TTC549 (cell line): ENCODE data around the gene BEND6.

Source experiments
- FAIRE-seq: peaks from 2 replicates; lab custom pipeline; 2012; peaks lifted over from hg19 to GRCh38; lab: Jason Lieb, UNC

Gene BEND6, protein sequence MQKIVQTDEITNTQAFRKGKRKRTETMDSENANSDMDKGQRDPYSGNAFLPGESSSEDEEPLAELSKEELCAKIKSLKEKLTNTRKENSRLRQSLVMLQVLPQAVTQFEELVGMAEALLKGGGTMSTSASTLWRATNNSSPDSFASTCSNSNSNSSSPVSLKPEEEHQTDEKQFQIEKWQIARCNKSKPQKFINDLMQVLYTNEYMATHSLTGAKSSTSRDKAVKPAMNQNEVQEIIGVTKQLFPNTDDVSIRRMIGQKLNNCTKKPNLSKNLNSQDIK

DNA sequence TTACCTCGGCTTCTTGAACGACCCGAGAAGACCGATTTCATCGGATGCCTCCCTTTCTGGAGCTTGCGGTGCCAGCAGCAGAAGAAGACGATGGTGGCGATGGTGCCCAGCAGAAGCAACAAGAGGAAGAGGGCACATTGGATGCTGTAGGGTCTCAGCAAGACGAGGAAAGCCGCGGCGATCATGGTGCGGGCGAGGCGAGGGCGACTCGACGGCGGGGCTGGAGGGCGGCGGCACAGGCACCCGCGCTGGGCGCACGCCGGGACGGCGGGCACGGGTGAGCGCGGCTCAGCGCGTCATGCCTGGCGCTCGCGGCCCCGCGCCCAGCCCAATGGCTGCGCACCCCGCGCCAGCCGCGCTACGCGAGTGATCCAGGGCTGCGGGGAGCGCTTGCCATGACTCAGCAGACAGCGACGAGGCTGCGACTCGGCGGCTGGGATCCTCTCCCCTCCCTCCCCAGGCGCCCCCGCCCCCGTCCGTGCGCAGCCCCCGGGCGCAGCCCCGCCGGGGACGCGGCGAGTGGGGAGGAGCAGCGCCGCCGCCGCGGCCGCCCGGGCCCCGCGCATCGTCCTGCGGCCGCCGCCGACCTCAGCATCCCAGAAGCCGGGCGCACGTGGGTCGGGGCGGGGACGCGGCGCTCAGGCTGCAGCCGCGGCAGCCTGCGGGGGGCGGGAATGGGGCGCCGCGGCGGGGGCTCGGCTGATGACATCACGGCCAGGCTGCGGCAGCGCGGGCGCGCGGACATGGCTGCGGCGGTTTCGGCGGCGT is at the start of gene BEND6:
Gene BEND6, plus strand, starts transcription at position 705 of the 768 bp plus-strand sequence. CDS start 26,704 bp downstream, outside the sequence.
- no peak for FAIRE-seq

DNA sequence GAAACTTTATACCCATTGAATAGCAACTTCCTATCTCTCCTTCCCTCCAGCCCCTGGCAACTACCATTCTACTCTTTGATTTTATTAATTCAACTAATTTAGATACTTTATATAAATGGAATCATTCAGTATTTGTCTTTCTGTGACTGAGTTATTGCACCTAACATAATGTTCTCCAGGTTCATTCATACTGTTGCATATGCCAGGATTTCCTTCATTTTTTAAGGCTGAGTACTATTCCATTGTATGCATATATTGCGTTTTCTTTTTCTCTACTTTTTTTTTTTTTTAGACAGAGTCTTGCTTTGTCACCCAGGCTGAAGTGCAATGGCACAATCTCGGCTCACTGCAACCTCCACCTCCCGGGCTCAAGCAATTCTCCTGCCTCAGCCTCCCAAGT is 49.5 kb upstream of the BEND6 start:
- FAIRE-seq: no peak

DNA sequence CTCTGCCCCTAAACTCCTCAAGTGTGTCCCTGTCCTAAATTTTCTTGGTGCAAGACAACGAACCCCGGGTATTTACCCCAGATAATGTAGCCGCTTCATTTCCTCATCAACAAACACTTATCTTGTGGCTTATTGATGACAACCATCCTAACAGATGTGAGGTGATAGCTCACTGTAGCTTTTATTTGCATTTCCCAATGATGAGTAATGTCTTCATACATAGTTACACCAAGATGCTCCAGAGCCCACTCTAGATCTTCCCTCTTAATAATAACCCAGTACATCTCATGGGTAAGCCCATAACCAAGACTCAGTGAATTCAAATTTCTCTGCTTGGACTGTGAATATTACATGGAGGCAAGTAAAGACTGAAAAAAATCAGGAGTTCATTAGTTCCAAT is 48.2 kb upstream of the BEND6 start:
- FAIRE-seq: no peak

DNA sequence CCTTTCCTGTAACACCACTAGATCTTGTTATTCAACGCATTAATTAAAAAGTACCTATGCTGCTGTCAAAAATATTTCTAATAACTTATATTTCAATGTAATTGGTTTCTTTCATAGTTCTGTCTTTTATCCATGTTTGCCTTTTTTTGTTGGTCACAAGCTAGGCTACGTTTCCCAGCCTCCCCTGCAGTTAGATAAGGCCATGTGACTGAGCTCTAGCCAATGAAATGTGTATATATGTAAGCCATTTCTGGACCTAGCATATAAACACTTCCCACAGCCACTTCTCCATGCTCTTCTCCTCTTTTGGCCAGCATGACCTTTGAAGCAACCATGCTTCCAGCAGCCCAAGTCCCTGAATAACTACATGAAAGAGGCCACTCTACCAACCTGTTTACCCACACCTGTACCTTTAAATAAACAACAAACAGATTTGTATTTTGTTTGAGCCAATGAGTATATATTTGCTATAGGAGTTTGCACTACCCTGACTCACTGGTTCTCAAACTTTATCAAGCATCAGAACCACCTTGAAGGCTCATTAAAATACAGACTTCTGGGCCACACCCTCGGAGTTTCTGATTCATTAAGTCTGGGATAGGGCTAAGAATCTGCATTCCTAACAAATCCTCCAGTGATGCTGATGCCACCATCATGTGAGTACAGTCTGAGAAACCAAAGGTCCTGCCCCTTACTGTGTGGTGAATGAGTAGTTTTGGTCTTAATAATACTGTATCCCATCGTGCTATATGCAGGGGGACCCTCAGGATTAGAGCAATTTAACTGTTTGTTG is 45.6 kb upstream of the BEND6 start:
- FAIRE-seq: no peak

DNA sequence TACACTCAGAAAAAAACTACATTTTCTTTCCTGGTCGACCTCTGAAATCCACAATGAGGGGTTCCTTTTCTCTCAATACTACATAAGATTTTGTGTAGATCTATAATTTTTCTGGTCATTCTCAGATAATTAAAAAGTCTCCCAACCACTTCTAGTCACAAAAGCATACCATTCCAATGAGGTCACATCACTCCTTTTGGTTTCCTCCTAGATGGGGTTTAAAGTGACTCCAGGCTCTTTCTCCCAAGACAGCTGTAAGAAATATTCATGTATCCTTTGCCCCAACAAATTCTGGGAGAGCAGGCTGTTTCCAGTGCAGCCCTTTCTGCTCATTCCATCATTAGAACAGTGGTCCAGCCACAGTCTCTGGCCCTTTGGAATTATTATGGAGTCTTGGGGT is 43.1 kb upstream of the BEND6 start:
- FAIRE-seq: no peak

DNA sequence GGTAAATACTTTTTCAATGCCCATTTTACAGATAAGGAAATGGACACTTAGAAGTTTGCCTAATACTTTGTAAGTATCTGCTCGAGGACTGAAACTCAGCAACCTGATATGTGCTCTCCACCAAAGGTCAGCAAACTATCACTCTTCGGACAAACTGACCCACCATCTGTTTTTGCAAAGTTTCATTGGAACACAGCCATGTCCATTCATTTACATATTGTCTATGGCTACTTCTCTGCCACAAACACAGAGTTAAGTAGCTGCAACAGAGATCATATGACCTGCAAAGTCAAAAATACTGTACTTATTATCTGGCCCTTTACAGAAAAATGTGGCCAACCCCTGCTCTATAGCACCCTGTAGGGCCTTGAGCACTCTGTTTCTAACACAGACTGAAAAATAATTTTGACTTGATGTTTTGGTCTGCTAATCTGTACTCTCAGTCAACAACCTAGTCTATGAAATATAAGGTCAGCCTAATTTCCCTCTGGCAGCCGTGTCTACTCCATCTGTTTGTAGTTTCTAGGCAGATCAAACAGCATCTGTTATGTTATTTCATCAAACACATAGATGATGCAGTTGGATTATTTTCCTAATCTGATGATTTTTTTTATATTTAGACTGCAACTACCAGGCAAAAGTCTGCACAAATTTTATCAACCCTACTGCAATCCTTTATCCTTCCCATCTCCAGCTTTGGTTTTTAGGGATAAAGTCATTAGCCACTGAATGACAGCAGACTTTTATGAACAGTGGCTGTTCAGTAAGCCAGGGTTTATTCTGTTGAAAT is 41.4 kb upstream of the BEND6 start:
- FAIRE-seq: no peak

DNA sequence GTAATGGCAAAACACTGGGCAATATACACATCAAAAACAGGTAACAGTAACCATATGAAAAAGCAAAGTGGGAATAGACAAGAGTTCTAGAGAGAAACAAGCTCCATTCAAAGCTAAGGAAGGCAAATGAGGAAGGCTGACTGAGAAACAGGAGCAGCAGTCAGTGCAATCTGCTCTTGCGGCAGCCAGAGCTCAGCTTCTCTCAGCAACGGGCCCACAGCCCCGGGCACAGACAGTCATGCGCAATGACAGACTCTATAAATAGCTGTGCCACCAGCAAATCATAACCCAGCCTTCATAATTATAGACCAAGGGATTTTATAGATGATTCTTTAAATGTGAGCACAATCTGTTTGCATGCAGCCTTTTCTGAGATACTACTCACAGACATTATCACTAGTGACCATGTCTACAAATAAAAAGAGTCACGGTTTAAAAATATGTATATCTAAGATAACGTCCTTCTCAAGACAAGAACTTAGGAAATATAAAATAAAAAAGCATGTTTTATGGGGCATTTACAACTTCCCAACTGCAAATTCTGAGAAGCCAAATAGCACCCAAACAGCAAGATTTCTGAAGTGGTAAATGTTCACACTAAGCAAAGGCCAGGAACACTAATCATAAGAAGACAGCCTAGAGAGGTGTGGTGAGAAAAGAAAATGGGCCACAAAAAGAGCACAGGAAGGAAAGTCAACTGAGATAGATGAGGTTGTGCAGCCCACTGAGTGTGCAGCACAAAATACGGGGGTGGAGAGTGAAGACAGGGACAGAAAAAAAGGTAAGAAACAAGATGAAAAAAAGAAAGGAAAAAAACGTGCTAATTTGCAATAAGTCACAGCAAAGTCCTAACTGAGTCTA is 39.9 kb upstream of the BEND6 start:
- FAIRE-seq: no peak

DNA sequence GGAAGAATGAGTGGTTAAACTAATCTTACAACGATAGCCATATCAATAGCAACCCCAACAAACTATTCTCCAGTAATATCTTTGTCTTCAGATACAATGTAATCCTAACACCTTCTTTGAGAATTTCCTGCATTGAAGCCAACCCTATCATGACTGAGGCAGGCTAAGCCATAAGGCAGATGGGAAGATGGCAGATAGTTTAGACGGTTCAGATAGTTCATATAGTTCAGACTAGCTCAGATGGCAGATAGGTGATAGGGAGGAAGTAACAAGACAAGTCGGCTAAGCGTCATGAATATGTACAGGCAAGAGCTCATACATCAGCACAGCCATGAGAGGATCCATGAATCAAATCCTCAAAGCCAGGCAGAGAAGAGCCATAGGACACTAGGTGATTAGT is 39.1 kb upstream of the BEND6 start:
- FAIRE-seq: no peak

DNA sequence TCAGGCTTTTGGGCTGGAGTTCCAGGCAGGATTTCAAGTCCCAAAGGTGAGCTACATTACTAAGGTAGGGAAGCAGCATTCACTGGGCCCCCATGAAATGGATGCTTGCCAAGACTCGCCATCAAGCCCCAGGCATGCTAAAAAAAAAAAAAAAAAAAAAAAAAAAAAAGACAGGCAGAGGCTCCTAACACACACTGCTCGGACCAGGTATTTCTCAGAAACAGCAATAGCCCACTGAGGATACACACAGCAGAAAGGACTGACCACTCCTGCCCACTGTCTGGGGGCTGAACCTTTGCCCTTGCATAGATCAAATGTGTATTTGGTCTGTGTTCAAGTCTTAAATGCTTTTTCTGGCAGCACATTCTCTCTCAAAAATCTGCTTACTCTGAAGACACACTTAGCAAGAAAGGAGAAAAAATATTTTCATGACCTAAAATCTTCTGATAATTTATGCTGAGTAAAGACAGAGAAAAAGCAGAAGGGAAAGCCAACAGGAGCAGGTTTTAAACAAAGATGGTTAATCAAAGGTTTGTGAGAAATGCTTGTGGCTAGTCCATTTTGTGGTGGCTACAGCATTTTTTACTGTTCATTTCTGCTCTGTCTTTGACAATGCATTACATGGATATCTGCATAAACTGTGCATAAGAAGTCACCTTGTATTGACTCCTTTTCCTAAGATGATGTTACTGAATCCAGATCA is 37.9 kb upstream of the BEND6 start:
- no peak for FAIRE-seq

DNA sequence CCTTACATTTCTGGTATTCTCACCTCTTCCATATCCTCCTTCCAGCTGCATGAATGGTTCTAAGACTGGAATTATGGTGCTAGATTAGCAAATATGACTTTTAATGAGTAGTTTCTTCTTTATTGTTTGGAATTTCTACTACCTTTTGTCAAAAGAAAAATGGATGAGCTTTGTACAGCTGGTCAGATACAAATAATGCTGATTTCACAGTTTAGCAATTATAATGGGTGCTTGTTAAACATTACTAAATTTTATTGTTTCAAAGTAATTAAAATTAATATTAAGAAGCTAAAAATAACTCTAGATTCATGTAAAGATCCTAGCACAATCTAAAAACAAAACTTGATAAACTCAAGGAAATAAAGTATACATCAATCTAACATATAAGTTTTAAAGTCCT is 32.3 kb upstream of the BEND6 start:
- no peak for FAIRE-seq

DNA sequence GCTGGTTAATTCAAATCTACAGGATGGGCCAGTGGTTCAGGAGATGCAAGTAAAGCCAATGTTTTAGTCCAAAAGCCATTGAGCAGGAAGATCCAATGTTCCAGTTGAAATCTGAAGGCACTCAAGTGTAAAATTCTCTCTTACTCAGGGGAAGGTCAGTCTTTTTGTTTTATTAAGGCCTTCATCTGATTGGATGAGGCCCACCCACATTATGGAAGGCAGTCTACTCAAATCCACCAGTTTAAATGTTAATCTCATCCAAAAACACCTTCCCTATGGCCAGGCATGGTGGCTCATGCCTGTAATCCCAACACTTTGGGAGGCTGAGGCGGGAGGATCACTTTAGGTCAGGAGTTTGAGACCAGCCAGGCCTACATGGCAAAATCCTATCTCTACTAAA is 31.3 kb upstream of the BEND6 start:
- FAIRE-seq: no peak

DNA sequence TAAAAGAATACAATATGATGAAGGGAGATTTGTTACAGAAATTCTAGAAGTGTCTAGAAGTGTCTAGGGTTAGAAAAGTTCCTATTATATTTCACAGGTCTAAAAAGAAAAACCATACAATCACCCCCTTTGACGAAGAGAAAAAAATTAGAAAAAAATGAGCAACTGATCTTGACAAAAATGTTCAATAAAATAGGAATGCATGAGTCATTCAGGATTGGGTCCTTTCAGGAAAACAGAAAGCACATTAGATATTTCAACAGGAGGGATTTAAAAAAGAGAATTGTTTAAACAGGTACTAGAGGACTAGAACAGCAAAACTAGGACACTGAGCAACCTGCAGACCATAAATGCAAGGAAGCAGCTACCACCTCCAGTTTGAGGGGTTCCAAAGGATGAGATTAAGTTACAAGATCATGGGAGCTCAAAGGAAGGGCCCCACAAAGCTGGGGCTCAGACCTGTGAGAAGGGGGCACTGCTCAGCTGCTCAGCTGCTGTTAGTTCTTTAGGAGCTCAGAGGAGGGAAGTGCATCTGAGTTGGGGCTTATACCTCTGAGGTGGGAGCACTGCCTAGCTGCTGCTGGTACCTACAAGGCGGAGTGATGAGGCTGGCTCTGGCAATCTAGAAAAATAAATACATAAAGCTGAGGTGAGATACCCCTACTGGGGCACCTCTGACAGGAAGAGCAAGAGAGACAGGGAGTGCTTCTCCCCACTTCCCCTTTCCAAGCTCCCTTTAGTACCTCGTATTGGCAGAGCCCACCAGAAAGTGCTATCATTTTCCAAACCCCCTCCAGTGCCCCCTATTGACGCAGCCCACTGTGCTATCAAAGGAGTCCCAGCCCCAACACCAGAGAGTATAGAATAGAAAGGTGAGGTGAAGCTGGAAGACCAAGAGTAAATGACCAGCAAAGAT is 27.1 kb upstream of the BEND6 start:
- no peak for FAIRE-seq

DNA sequence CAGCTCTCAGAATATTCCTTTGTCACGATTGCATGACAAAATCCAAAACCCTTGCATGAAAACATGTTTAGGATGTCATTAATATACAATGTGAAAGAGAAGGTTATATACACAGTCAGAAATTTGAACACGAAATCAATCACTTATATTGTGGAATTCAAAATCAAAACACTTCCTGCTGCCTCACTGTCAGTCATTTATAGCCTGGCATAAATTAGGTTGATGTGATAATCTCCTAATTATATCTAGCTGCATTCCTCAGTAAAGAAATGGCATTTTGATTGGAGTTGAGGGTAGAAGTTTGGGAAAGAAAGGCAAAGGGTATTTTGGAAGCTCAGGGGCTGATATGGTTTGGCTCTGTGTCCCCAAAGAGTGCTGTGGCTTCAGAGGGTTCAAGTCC is 24.1 kb upstream of the BEND6 start:
- no peak for FAIRE-seq

DNA sequence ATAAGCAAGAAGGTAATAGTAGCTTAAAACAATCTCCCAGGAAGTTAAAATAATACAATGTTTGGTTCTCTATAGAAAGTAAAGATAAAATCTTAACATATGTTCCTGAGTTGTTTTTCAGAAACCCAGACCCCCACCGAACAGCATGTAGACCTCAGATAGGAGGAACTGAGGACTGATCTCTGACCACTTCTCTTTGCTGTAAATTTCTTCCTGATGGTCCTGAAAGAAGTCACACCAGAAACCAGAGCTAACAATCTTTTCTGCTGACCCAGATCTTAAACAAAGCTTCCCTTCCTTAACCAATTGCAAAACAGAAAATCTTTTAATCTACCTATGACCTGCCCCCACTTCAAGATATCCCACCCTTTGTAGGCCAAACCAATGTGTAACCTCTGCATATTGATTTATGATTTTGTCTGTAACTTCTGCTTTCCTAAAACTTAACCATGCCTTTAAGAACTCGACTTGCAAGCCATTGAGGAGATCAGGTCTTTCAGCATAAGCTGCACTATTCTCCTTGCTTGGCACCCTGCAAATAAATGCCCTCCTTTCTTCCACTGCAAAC is 21.9 kb upstream of the BEND6 start:
- no peak for FAIRE-seq

DNA sequence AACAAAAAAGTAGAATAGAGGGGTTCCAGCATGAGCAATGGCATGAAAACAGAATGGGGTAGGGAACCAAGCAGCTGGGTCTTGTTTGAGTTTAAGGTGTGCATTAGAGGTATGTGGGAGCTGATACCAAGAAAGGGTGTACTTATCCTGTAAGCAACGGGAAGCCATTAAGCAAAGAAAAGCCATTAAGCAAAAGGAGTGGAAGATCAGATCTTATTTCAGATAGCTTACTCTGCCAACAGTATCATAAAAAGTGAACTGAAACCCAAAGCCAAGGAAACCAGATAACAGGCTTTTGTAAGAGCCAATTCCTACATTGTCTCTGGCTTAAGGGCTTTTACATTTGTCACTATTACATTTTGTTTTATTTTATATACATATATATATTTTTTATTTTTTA is 21.3 kb upstream of the BEND6 start:
- FAIRE-seq: no peak

DNA sequence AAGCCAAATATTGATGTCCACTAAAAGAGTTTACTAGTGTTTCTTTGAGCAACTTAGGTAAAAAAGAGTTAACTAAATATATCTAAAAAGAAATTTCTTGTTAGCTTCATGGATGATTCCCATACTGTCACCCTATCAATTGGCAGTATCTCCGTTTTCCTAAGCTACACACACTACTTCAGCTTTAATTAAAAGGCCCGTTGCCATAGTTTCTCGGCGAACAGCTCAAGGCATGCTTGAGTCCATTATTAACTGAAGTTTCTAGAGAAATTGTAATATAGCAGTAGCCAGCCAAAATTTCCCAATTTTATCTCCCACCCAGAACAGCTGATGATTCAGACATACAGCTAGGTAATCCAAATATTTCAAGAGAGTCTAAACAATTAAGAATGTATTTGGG is 20.0 kb upstream of the BEND6 start:
- no peak for FAIRE-seq

DNA sequence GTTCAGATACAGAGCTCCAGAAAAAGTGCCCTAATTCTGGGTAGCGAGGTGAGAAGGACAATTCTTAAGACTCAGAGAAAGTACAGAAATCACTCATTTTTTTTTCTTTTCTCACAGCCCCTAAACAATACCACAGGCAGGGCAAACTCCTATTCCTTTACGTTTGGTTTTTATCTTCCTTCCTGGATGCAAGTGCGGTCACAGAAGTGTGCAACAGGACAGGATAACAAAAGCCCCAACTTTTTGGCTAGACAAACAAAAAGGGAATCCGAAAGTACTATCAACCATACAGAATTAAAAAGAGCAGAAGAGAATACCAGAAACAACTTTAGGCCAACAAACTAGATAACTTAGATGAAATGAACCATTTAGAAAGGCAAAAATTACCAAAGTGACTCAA is 18.4 kb upstream of the BEND6 start:
- no peak for FAIRE-seq

DNA sequence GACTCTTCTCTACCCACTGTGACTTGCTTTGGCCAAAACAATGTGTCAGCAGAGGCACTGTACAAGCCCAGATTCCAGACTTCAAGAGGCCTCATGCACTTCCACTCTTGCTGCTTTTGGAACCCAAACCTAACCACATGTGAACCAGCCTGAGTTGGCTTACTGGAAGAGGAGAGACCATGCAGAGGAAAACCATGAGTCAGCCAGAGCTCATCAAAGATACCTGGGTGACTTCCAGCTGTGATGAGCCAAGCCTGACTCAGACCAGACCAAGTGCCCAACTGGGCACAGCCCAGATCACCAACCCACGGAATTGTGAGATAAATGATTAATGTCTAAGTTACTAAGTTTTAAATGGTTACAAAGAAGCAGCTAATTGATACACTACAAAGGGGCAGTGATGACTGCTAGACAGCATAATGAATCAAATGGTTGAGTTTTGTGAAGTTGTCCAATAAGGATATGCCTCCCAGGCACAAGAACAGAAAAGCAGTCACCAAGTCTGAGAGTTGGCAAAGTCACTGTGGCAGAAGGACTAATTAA is 16.2 kb upstream of the BEND6 start:
- no peak for FAIRE-seq

DNA sequence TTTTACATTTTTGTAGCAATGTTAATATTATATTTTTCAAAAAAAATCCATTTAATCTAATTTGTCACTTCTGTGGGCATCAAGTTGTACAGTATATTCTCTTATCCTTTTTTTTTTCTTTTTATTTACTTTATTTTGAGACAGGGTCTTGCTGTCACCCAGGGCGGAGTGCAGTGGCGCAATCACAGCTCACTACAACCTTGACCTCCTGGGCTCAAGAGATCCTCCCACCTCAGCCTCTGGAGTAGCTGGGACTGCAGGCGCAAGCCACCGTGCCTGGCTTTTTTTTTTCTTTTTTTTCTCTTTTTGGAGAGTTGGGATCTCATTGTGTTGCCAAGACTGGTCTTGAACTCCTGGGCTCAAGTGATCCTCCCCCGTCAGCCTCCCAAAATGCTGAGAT is 14.4 kb upstream of the BEND6 start:
- no peak for FAIRE-seq
